GM23248 (cell line): ENCODE data around the gene PIH1D2. TPM values are rescaled to one million over a fixed set of nuclear protein-coding genes. Genes with fewer than 3 reads are reported as not detected.

Source experiments
- DNase-seq: peaks from one replicate; pipeline ENCODE4 v3.0.0-alpha.2; 2015
- H2AFZ ChIP-seq: fragments of 200-600 bp; sonication (generic); 2 replicates; pipeline ENCODE4 v1.6.1; 2016; ENCODE audit warnings: antibody characterized with exemption
- H3F3A ChIP-seq: fragments of 200-600 bp; sonication (generic); 2 replicates; pipeline ENCODE4 v1.6.1; 2016; ENCODE audit warnings: mild to moderate bottlenecking, antibody characterized with exemption, mixed run types; ENCODE audit not compliant: insufficient read depth
- H3K27ac ChIP-seq: fragments of 200-600 bp; sonication (generic); 2 replicates; pipeline ENCODE4 v1.5.1; 2016; ENCODE audit warnings: mild to moderate bottlenecking
- H3K27me3 ChIP-seq: fragments of 200-600 bp; sonication (generic); replicated peaks from 2 replicates; pipeline ENCODE4 v1.6.1; 2016; ENCODE audit warnings: mild to moderate bottlenecking; ENCODE audit not compliant: insufficient read depth
- H3K36me3 ChIP-seq: fragments of 200-600 bp; sonication (generic); 2 replicates; pipeline ENCODE4 v1.6.1; 2016; ENCODE audit warnings: low read depth, mild to moderate bottlenecking
- H3K4me1 ChIP-seq: fragments of 200-600 bp; sonication (generic); 2 replicates; pipeline ENCODE4 v1.6.1; 2016; ENCODE audit warnings: mild to moderate bottlenecking; ENCODE audit not compliant: insufficient read depth
- H3K4me2 ChIP-seq: fragments of 200-600 bp; sonication (generic); one replicate; pipeline ENCODE4 v1.6.1; 2016; ENCODE audit warnings: mild to moderate bottlenecking; ENCODE audit not compliant: unreplicated experiment
- H3K4me3 ChIP-seq: fragments of 200-600 bp; sonication (generic); 2 replicates; pipeline ENCODE4 v1.5.1; 2016; ENCODE audit warnings: mild to moderate bottlenecking
- H3K79me2 ChIP-seq: fragments of 200-600 bp; sonication (generic); 2 replicates; pipeline ENCODE4 v1.6.1; 2016; ENCODE audit warnings: mild to moderate bottlenecking; ENCODE audit not compliant: insufficient read depth
- H3K9ac ChIP-seq: fragments of 200-600 bp; sonication (generic); 2 replicates; pipeline ENCODE4 v1.6.1; 2016; ENCODE audit warnings: mild to moderate bottlenecking
- H3K9me2 ChIP-seq: fragments of 200-600 bp; sonication (generic); 2 replicates; pipeline ENCODE4 v1.6.1; 2016; ENCODE audit warnings: mixed run types, mild to moderate bottlenecking, moderate library complexity; ENCODE audit not compliant: insufficient read depth
- H3K9me3 ChIP-seq: fragments of 200-600 bp; sonication (generic); one replicate; pipeline ENCODE4 v1.6.1; 2017; ENCODE audit warnings: low read depth
- H4K20me1 ChIP-seq: fragments of 200-600 bp; sonication (generic); 2 replicates; pipeline ENCODE4 v1.6.0; 2016; ENCODE audit not compliant: insufficient read depth
- EZH2 ChIP-seq: fragments of 200-600 bp; sonication (generic); IDR thresholded peaks from 2 replicates; pipeline ENCODE4 v1.6.1; 2018; ENCODE audit warnings: antibody characterized with exemption, mild to moderate bottlenecking; ENCODE audit not compliant: insufficient read depth, poor library complexity, severe bottlenecking
- EZH2phosphoT487 ChIP-seq: fragments of 200-600 bp; sonication (generic); IDR thresholded peaks from 2 replicates; pipeline ENCODE4 v1.6.1; 2018; ENCODE audit warnings: antibody characterized with exemption, moderate library complexity, mild to moderate bottlenecking, low read depth; ENCODE audit not compliant: insufficient read depth
- WGBS, 2 experiments: methylation state at CpG; one replicate each; pipeline ENCODE4 v1.1.6; 2015 to 2017; ENCODE audit warnings: low lambda C conversion rate in 2 of 2, low coverage in 1 of 2; ENCODE audit errors: missing lambda C conversion rate in 2 of 2; 5-methylcytosine and 5-hydroxymethylcytosine counted together
- in situ Hi-C: fragments of 300-500 bp; cut with MboI; formaldehyde crosslinking; loops from 2 replicates; pipeline ENCODE4 v1.15.0; 2020
- polyA plus RNA-seq: library from polyadenylated mRNA; unstranded; fragments of >200 nt; fragmentation: Nextera tagmentation; extraction: Ambion mirVana; gene quantifications from 2 replicates; pipeline ENCODE4 v1.2.1, GENCODE V29; 2016
- total RNA-seq: library from RNA; depleted of rRNA; stranded (reverse); fragments of >200 nt; shearing (Covaris generic); gene quantifications from 2 replicates; pipeline ENCODE4 v1.2.3, GENCODE V29; 2014

PIH1D2 gene
- total and polyA plus RNA-seq, 2 experiments from 2014 or later: 0.86 to 2.2 TPM

DNA sequence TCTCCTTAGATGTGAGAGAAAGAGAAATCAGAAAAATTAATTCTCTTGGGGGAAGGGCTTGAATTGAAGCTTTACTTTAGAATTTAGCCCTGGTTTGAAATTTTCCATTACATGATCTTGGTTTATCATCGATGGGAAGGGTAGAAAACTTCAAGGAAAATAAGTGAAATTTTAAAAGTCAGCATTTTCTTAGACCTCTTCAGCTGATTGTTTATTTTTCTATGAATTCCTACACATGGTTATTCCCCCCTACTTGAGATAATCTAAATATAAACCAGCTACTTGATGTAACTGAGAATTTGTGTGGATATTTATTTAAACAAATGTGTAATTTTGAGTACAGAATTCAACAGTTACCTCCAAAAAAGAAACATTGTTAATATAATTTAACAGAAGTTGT, 10.9 kb downstream of the PIH1D2 start:
- Histone ChIP-seq H3K79me2 (no peaks in the 10 kb centered on the region), H3F3A (no peaks in the 10 kb centered on the region), H3K36me3 (peaks cover 25% of the 10 kb centered on the region), H3K27me3 (no peaks in the 10 kb centered on the region), H3K9me3 (no peaks in the 10 kb centered on the region), H3K4me2 (no peak overlapping the region), H2AFZ (no peak overlapping the region), H3K4me3 (no peak overlapping the region), H4K20me1 (no peaks in the 10 kb centered on the region), H3K9ac (no peak overlapping the region), H3K9me2 (no peaks in the 10 kb centered on the region), H3K27ac (no peak overlapping the region), H3K4me1 (no peaks in the 10 kb centered on the region)
- TF ChIP-seq EZH2 (no peak), EZH2phosphoT487 (no peak)
- 97 to 100% methylated on average over 1 of the region's 1 CpG for WGBS, 2 experiments
- no peak for DNase-seq
- in situ Hi-C loops: no loop called here

DNA sequence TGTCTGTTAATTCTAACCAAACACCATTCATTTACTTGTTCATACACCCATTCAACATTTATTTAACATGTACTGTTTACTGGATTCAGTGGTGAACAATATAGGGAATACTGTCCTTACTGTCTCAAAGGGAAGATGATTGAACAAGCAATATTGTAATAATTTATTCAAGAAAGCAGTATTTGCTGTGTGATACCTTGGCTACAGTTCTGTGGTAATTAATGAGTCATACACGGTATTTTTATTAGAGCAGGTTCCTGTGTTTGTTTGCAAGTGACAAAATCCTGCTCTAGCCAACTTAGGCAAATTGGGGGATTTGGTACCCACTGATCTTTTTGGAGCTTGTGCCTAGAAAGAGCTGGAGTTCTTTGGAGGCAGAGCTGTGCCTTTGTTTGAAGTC, 15.7 kb downstream of the PIH1D2 start:
- no peak for DNase-seq
- in situ Hi-C loops: no loop called here
- TF ChIP-seq EZH2: no peak
- no peak for TF ChIP-seq EZH2phosphoT487

DNA sequence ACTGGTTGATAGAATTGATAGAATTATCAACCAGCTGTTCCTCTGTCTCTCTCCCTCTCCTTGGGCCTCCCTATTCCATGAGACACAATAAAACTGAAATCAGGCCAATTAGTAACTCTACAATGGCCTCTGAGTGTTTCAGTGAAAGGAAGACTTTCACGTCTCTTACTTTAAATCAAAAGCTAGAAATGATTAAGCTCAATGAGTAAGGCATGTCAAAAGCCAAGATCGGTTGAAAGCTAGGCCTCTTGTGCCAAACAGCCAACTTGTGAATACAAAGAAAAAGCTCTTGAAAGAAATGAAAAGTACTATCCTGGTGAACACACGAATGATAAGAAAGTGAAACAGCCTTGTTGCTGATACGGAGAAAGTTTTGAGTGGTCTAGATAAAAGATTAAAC, 16.6 kb downstream of the PIH1D2 start:
- 79 to 83% methylated on average over 4 of the region's 4 CpGs for WGBS, 2 experiments
- H3K9me2 ChIP-seq: no peaks in the 10 kb centered on the region
- no peaks in the 10 kb centered on the region for H3K27me3 ChIP-seq
- H3K79me2 ChIP-seq: no peaks in the 10 kb centered on the region
- H2AFZ ChIP-seq: no peak overlapping the region
- in situ Hi-C loops: no loop called here
- H3K4me1 ChIP-seq: no peaks in the 10 kb centered on the region
- no peak overlapping the region for H3K9ac ChIP-seq
- H3K4me3 ChIP-seq: no peak overlapping the region
- no peaks in the 10 kb centered on the region for H4K20me1 ChIP-seq
- no peaks in the 10 kb centered on the region for H3K9me3 ChIP-seq
- peaks cover 24% of the 10 kb centered on the region for H3K36me3 ChIP-seq
- H3K4me2 ChIP-seq: no peak overlapping the region
- TF ChIP-seq EZH2: no peak
- TF ChIP-seq EZH2phosphoT487: no peak
- H3K27ac ChIP-seq: no peak overlapping the region
- H3F3A ChIP-seq: no peaks in the 10 kb centered on the region
- no peak for DNase-seq

More for the DNA sequence above, 15.7 kb downstream of the PIH1D2 start:
- H2AFZ ChIP-seq: no peak overlapping the region
- no peaks in the 10 kb centered on the region for H3F3A ChIP-seq
- no peaks in the 10 kb centered on the region for H3K79me2 ChIP-seq
- H3K9me3 ChIP-seq: no peaks in the 10 kb centered on the region
- no peaks in the 10 kb centered on the region for H3K4me1 ChIP-seq
- H3K9ac ChIP-seq: no peak overlapping the region
- no peaks in the 10 kb centered on the region for H4K20me1 ChIP-seq
- 34 to 38% methylated on average over 1 of the region's 1 CpG for WGBS, 2 experiments
- H3K36me3 ChIP-seq: peaks cover 33% of the 10 kb centered on the region
- no peak overlapping the region for H3K27ac ChIP-seq
- no peaks in the 10 kb centered on the region for H3K27me3 ChIP-seq
- no peak overlapping the region for H3K4me2 ChIP-seq
- H3K4me3 ChIP-seq: no peak overlapping the region
- H3K9me2 ChIP-seq: no peaks in the 10 kb centered on the region

DNA sequence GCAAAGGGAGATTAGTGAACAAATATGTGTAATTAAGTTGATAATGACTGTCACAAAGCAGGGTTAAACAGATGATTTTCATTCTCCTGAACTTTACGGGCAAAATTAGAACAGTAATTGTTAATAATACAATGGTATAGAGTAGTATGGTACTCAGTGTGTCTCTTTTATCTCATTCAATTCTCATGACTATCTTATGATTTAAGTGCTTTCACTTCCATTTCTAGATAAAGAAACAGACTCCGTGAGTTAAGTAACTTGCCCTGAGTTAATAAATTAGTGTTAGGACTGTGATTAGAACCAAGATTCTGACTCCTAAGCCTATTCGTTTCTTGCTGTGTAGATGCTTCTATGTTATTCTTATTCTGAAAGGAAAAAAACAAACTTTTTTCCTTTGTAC, 22.0 kb downstream of the PIH1D2 start:
- 82 to 89% methylated on average over 3 of the region's 3 CpGs for WGBS, 2 experiments
- Histone ChIP-seq H3K27ac (no peak overlapping the region), H3F3A (peaks cover 8% of the 10 kb centered on the region; the same call in 1 of the 2 replicates), H3K4me1 (peaks cover 9% of the 10 kb centered on the region), H3K79me2 (peaks cover 14% of the 10 kb centered on the region), H3K9me2 (no peaks in the 10 kb centered on the region), H3K27me3 (no peaks in the 10 kb centered on the region), H3K9me3 (no peaks in the 10 kb centered on the region), H3K36me3 (peaks cover 6% of the 10 kb centered on the region; the same call in 1 of the 2 replicates), H3K4me2 (no peak overlapping the region), H4K20me1 (no peaks in the 10 kb centered on the region), H3K9ac (no peak overlapping the region), H3K4me3 (no peak overlapping the region), H2AFZ (no peak overlapping the region)
- no peak for TF ChIP-seq EZH2
- no peak for TF ChIP-seq EZH2phosphoT487
- in situ Hi-C loops: no loop called here
- DNase-seq: no peak

DNA sequence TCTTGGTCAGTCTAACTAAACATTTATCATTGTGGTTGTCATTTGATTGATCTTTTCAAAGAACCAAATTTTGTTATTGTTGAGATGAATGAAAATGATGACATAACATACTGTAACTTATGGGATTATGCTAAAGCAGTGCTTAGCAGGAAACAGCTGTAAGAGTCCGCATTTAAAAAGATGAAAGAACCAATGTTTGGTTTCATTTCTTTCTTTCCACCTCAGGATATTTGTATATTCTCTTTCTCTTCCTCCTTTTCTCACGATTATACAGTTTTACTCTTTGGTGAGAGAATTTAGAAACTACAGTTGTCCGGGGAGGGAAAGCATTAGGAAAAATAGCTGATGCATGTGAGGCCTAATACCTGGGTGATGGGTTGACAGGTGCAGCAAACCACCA, 23.1 kb downstream of the PIH1D2 start:
- Histone ChIP-seq H3K9ac (no peak overlapping the region), H3K27ac (no peak overlapping the region), H3K4me2 (no peak overlapping the region), H4K20me1 (no peaks in the 10 kb centered on the region), H3K36me3 (peaks cover 11% of the 10 kb centered on the region; the same call in 1 of the 2 replicates), H3K79me2 (peaks cover 14% of the 10 kb centered on the region), H3K4me3 (no peak overlapping the region), H3F3A (peaks cover 8% of the 10 kb centered on the region; the same call in 1 of the 2 replicates), H3K9me3 (no peaks in the 10 kb centered on the region), H3K9me2 (no peaks in the 10 kb centered on the region), H3K4me1 (peaks cover 9% of the 10 kb centered on the region), H2AFZ (no peak overlapping the region), H3K27me3 (no peaks in the 10 kb centered on the region)
- in situ Hi-C loops: no loop called here
- 84% methylated on average over 3 of the region's 3 CpGs for WGBS, 2 experiments
- TF ChIP-seq EZH2 (no peak), EZH2phosphoT487 (no peak)
- DNase-seq: no peak
